GM18502 (cell line): ENCODE results near the gene LITAF.
"Not testable (repeated sequence)": the region's sequence is repeated elsewhere in the genome, so short reads cannot be mapped to it uniquely, and the experiment has no call there.

ENCODE experiments used
- ATAC-seq: cut with Tn5 transposase; IDR thresholded peaks from one replicate; pipeline ENCODE4 v1.9.1; 2021; ENCODE audit warnings: mild to moderate bottlenecking; ENCODE audit not compliant: unreplicated experiment, poor library complexity

Gene LITAF

GRCh38 chr16:11581678-11582077 is 5.0 kb downstream of the LITAF start:
- ATAC-seq, result no peak

- ATAC-seq, result no peak
Measured at GRCh38 chr16:11580451-11581086, 6.2 kb downstream of the LITAF start.

GRCh38 chr16:11577290-11577660 is 9.4 kb downstream of the LITAF start:
- not testable (repeated sequence) for ATAC-seq

- peak; percentile 62 for ATAC-seq
Measured at GRCh38 chr16:11576427-11577289, 10.1 kb downstream of the LITAF start.

- no peak for ATAC-seq
Measured at GRCh38 chr16:11575223-11575589, 11.5 kb downstream of the LITAF start.

- ATAC-seq, result no peak
Measured at GRCh38 chr16:11572301-11572995, 14.3 kb downstream of the LITAF start.

- ATAC-seq, result no peak
Measured at GRCh38 chr16:11571549-11571948, 15.2 kb downstream of the LITAF start.

- no peak for ATAC-seq
Measured at GRCh38 chr16:11570806-11571205, 15.9 kb downstream of the LITAF start.

GRCh38 chr16:11570258-11570657 is 16.5 kb downstream of the LITAF start:
- no peak for ATAC-seq

GRCh38 chr16:11566398-11566797 is 20.3 kb downstream of the LITAF start:
- no peak for ATAC-seq

- ATAC-seq, result no peak
Measured at GRCh38 chr16:11565665-11566064, 21.1 kb downstream of the LITAF start.

GRCh38 chr16:11564046-11564926 is 22.4 kb downstream of the LITAF start:
- no peak for ATAC-seq

GRCh38 chr16:11563493-11564040 is 23.2 kb downstream of the LITAF start:
- no peak for ATAC-seq

- ATAC-seq, result no peak
Measured at GRCh38 chr16:11562941-11563340, 23.8 kb downstream of the LITAF start.

- ATAC-seq, result no peak
Measured at GRCh38 chr16:11562411-11562810, 24.3 kb downstream of the LITAF start.

- ATAC-seq, result no peak
Measured at GRCh38 chr16:11561856-11562255, 24.9 kb downstream of the LITAF start.

GRCh38 chr16:11561454-11561805 is 25.3 kb downstream of the LITAF start:
- no peak for ATAC-seq

- no peak for ATAC-seq
Measured at GRCh38 chr16:11560701-11561453, 25.8 kb downstream of the LITAF start.

GRCh38 chr16:11558308-11558823 is 28.4 kb downstream of the LITAF start:
- ATAC-seq, result not testable (repeated sequence)
